CD4-positive, alpha-beta T cell treated with Interleukin-15 for 4 hours (primary cell): ENCODE results near the gene SGTA.
"Not testable (repeated sequence)": the region's sequence is repeated elsewhere in the genome, so short reads cannot be mapped to it uniquely, and the experiment has no call there.

ENCODE experiments used
- DNase-seq: peaks from one replicate; pipeline ENCODE4 v3.0.0-alpha.2; 2020; ENCODE audit warnings: low spot score

The SGTA gene

GRCh38 chr19:2726160-2726855, 56.8 kb downstream of the SGTA start:
- DNase-seq = no peak

- DNase-seq = no peak
Measured at GRCh38 chr19:2724148-2724557, 58.9 kb downstream of the SGTA start.

DNA sequence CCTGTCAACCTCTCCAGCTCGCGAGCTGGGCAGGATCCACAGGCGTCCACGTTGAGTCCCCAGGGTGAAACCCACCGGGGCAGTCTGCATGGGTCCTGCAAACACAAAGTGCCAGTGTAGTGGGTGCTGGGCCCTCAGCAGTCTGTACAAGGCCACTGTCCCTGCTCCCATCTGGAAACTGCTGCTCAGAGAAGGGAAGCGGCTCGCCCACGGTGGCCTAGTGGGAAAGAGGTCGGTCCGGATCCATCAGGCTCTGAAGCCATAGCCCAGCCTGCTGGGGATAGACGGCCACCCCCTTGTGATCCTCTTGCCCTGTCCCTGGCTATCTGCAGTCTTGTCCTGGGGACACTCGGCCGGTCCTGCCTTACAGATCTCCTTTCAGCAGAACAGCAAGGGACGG, 59.3 kb downstream of the SGTA start:
- no peak for DNase-seq

DNA sequence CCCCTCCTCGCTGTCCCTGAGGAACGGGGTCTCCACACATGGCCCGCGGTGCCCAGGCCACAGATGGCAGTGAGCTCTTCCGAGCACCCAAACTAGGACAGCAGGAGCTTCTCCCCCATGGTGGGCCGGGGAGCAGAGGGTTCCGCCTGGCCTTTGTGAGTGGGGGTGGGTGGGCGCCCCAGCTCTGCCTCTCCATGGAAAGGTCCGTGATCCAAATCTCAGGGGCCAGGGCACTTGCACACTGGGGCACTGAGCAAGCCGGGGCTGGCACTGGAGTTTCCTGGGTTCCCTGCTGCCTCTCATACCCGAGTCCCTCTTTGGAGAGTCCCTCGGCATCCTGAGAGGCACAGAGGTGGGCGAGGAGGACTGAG, 59.7 kb downstream of the SGTA start:
- no peak for DNase-seq

GRCh38 chr19:2722541-2723344, 60.3 kb downstream of the SGTA start:
- no peak for DNase-seq

- no peak for DNase-seq
Measured at GRCh38 chr19:2721570-2722540, 61.2 kb downstream of the SGTA start.

DNA sequence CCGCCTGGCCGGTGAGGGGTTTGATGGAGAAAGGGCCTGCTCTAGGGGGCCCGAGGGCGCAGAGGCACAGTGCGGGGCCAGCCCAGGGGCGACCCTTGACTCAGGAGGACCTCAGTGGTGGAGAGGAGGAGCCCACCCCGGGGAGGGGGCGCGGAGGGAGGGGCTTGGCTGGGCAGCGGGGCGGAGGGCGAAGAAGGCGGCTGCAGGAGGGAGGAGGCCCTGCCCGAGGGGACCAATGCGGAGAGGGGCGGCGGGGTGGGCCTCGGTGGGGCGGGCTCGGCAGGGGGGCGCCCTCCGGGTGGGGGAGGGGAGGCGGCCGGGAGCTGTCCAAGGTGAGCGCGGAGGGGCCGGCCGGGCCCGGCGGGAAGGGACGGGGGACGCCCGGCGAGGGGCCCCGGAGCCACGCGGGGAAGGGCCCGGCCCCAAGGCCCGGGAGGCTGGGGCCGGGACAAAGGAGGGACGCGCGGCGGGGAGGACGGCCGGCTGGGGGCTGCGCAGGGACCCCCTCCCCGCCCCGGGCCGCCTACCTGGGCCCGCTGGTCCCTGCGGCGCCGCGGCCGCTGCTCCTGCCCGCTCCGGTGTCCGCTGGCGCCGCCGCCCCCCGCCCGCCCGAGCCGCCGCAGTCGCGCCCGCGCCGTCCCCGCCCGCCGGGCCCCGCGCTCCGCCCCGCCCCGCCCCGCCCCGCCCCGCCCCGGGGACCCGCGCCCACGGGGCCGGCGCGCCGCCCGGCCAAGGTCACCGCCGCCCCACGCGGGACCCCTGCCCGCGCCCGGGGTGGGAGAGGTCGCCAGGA, 62.1 kb downstream of the SGTA start, which contains the start of gene DIRAS1:
DIRAS1 (minus strand) TSS at position 596 of the 793 bp plus-strand sequence. CDS start 3,566 bp downstream, outside the sequence.
- DNase-seq = no peak

- no peak for DNase-seq
Measured at GRCh38 chr19:2719920-2720776, 62.9 kb downstream of the SGTA start.

DNA sequence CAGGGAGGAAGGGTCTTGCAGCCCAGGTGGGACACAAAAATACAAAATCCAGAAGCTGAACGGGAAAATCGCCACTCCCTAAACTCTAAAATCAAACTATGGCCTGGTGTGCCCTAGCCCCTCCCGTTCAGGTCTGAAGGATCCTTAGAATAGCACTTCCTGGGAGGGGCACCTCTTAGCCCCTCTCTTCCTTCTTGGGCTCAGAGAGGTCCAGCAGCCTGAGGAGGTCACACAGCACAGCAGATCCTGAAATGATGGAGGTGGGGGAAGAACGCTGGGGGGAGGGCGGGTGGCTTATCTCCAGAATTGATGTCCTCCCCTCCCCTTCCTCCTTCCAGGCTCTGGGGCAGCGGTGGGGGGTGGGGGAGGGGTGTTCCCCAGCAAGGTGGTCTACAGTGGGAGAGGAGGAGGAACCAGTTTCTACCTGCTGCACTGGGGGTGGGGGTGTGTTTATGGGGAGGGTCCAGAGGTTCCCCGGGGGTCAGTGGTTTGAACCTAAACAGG, 63.8 kb downstream of the SGTA start:
- no peak for DNase-seq

DNA sequence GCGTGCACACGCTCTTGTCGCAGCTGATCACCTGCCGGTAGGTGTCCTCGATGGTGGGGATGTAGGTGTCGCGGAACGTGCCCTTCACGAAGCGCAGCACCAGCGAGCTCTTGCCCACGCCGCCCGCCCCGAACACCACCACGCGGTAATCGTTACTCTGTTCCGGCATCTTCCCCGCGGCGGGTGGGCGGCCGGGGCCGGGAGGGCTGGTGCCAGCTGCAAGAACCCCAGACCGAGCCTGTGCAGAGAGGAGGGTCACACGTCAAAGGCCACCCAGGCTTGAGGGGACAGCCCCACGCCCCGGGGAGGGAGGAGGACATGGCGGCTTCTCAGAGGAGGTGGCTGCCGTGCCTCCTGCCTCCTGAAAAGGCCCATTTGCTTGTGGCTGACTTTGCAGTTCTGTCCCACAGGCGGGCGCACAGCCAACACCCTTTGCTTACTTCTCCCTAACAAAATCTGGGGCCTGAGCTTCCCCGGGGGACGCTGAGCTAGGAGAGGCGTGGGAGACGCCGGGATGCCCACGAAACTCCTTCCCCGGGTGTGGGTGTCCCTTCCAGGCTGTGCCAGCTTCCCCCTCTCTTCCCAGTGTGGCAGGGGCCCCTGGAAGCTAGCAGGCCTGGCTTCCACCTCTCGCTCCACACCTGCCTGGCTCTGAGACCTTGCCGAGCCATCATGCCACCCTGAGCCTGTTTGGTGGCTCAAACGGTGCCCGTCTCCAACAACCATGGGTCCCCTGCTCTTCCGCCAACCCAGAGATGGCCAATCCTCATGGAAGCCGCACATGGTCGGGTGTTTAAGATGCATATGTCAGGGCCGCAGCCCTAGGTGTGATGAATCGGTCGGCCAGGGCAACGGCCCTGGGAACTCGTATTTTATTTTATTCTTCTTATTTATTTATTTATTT, 65.2 kb downstream of the SGTA start:
- DNase-seq = no peak

- DNase-seq = no peak
Measured at GRCh38 chr19:2716722-2717637, 66.1 kb downstream of the SGTA start.

GRCh38 chr19:2716275-2716650, 66.8 kb downstream of the SGTA start:
- DNase-seq = no peak

DNA sequence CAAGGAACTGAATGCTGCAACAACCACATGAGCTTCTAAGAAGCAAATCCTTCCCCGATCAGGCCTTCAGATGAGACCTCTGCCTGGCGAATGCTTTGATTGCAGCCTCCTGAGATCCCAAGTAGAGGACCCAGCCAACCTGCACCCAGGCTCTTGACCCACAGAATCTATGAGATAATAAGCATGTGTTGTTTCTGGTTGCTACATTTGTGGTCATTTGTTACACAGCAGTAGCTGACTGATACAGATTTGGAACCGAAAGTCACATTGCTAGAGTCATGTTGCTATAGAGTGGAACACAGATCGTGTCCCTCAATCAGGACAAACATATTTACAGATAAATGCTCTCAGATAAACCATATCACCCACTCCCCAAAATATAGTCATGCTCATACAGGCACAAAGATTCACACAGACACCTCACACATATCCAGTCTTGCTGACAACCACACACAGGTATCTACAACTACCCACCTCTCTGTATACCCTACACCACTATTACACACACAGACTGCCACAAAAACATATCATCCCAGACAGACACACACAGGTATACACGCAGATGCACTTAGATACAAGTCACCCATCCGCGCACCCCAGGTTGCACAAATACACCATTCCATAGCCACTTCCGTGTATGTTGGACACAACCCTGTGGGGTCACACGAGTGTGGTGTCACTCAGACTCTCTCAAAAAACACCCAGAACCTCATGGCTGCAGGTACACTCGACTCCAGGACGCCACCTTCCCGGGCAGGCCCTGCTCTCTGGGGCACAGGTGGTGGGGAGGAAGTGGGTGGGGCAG, 67.4 kb downstream of the SGTA start:
- DNase-seq = no peak

DNA sequence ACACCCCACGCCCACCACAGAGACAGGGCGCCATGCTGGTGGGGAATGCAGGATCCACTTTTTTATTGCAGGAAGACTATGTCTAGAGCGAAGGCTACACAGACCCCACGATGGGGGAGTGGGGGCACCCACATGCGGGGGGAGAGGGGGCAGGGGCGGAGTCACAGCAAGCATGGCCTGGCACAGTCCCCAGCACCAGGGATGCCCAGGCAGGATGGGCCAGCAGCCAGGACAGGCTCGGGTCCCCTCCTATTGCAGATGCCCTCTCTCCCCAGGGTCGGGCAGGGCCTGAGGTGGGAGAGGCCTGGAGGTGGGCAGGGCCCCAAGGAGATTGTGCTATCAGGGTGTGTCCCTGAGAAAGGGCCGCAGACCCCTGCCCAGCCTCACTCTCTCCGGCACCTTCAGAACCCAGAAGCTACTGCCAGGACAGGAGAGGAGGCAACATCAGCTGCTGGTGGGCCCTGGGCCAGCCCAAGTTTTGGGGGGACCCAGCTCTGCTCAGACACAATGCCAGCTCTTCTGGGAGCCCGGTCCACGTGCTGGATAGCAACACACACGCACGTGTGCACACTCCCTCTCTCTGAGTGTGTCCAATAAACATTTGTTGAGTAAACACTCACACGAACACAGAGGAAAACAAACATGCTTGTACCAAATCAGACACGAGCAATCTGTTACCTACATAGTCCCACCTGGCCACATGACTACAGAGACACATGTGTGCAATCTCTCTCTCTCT, 68.4 kb downstream of the SGTA start:
- DNase-seq = no peak

GRCh38 chr19:2714102-2714501, 69.0 kb downstream of the SGTA start:
- not testable (repeated sequence) for DNase-seq

GRCh38 chr19:2713170-2713569, 69.9 kb downstream of the SGTA start:
- DNase-seq = not testable (repeated sequence)

DNA sequence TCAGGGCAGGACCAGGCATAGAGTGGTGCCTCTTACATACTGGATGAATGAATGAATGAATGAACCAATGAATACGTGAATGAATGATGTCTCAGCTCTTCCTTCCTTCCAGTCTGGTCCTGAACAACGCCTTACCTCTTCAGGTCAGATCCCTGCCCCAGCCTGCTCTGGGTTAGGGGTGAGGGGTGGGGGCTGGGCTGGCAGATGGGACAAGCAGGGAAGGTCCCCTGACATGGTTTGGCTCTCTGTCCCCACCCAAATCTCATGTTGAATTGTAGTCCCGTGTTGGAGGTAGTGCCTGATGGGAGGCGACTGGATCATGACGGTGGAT, 71.2 kb downstream of the SGTA start:
- DNase-seq = no peak
